ENCODE data around the gene HBG1.

Gene HBG1

GRCh38 chr11:5293028-5293427 is 43.4 kb upstream of the HBG1 start:
- H3K4me2 ChIP-seq (ENCODE audit: low read length): no peak overlapping the region
- H3K4me1 ChIP-seq (ENCODE audit: control insufficient read depth, low read length): no peaks in the 10 kb centered on the region
- no peaks in the 10 kb centered on the region for H3K27me3 ChIP-seq (ENCODE audit: control insufficient read depth, low read length)
- H3K9me3 ChIP-seq (ENCODE audit: control insufficient read depth, insufficient read depth, low read length): no peaks in the 10 kb centered on the region
- TF ChIP-seq EZH2phosphoT487 (IDR thresholded peaks at IDR 0.05; ENCODE audit: borderline replicate concordance, low read length) (no peak), CTCF (IDR thresholded peaks at IDR 0.05; ENCODE audit: low read depth, low read length, poor library complexity, severe bottlenecking) (no peak)
- H3K9me2 ChIP-seq (replicated peaks; ENCODE audit: control insufficient read depth, low read length): no peaks in the 10 kb centered on the region
- H3K27ac ChIP-seq (ENCODE audit: low read depth, low read length): no peak overlapping the region
- no peaks in the 10 kb centered on the region for H3F3A ChIP-seq (ENCODE audit: control insufficient read depth, insufficient read depth)
- no peaks in the 10 kb centered on the region for H3K36me3 ChIP-seq (ENCODE audit: control insufficient read depth, low read length)
- H3K4me3 ChIP-seq (ENCODE audit: low read length): no peak overlapping the region
- H4K20me1 ChIP-seq (ENCODE audit: control insufficient read depth, insufficient read depth, low read depth, low read length): no peaks in the 10 kb centered on the region
- no peaks in the 10 kb centered on the region for H3K79me2 ChIP-seq (ENCODE audit: control insufficient read depth, low read length)

- H3K9me3 ChIP-seq (ENCODE audit: control insufficient read depth, insufficient read depth, low read length): no peaks in the 10 kb centered on the region
- no peaks in the 10 kb centered on the region for H3K79me2 ChIP-seq (ENCODE audit: control insufficient read depth, low read length)
- no peak overlapping the region for H3K4me3 ChIP-seq (ENCODE audit: low read length)
- no peaks in the 10 kb centered on the region for H3K36me3 ChIP-seq (ENCODE audit: control insufficient read depth, low read length)
- H3K4me2 ChIP-seq (ENCODE audit: low read length): no peak overlapping the region
- no peaks in the 10 kb centered on the region for H3K4me1 ChIP-seq (ENCODE audit: control insufficient read depth, low read length)
- no peaks in the 10 kb centered on the region for H3F3A ChIP-seq (ENCODE audit: control insufficient read depth, insufficient read depth)
- H3K27ac ChIP-seq (ENCODE audit: low read depth, low read length): no peak overlapping the region
- H3K27me3 ChIP-seq (ENCODE audit: control insufficient read depth, low read length): no peaks in the 10 kb centered on the region
- TF ChIP-seq CTCF (IDR thresholded peaks at IDR 0.05; ENCODE audit: low read depth, low read length, poor library complexity, severe bottlenecking) (peak; percentile 46), EZH2phosphoT487 (IDR thresholded peaks at IDR 0.05; ENCODE audit: borderline replicate concordance, low read length) (no peak)
- H3K9me2 ChIP-seq (replicated peaks; ENCODE audit: control insufficient read depth, low read length): no peaks in the 10 kb centered on the region
- no peaks in the 10 kb centered on the region for H4K20me1 ChIP-seq (ENCODE audit: control insufficient read depth, insufficient read depth, low read depth, low read length)
Observed at GRCh38 chr11:5291207-5291838, 41.7 kb upstream of the HBG1 start.

GRCh38 chr11:5290106-5290505 is 40.4 kb upstream of the HBG1 start:
- Histone ChIP-seq H3K79me2 (ENCODE audit: control insufficient read depth, low read length) (no peaks in the 10 kb centered on the region), H3K4me2 (ENCODE audit: low read length) (no peak overlapping the region), H3K36me3 (ENCODE audit: control insufficient read depth, low read length) (no peaks in the 10 kb centered on the region), H3K27ac (ENCODE audit: low read depth, low read length) (no peak overlapping the region), H3K9me3 (ENCODE audit: control insufficient read depth, insufficient read depth, low read length) (no peaks in the 10 kb centered on the region), H3K4me3 (ENCODE audit: low read length) (no peak overlapping the region), H3K27me3 (ENCODE audit: control insufficient read depth, low read length) (no peaks in the 10 kb centered on the region), H3F3A (ENCODE audit: control insufficient read depth, insufficient read depth) (no peaks in the 10 kb centered on the region), H3K4me1 (ENCODE audit: control insufficient read depth, low read length) (no peaks in the 10 kb centered on the region), H4K20me1 (ENCODE audit: control insufficient read depth, insufficient read depth, low read depth, low read length) (no peaks in the 10 kb centered on the region), H3K9me2 (replicated peaks; ENCODE audit: control insufficient read depth, low read length) (no peaks in the 10 kb centered on the region)
- TF ChIP-seq CTCF (IDR thresholded peaks at IDR 0.05; ENCODE audit: low read depth, low read length, poor library complexity, severe bottlenecking): no peak
- TF ChIP-seq EZH2phosphoT487 (IDR thresholded peaks at IDR 0.05; ENCODE audit: borderline replicate concordance, low read length): no peak
